Measurements from ENCODE around the gene GART. TPM values are rescaled to one million over a fixed set of nuclear protein-coding genes. Genes with fewer than 3 reads are reported as not detected.

The GART gene
- total and polyA plus RNA-seq, 8 donors = 10.3 to 37.9 (median 29.7) TPM

GRCh38 chr21:33493756-33494155, 48.2 kb downstream of the GART start:
- WGBS, 2 donors = 81 to 93% methylated on average over 3 of the region's 3 CpGs

GRCh38 chr21:33492571-33492970, 49.3 kb downstream of the GART start:
- no peaks in the 10 kb centered on the region for H3K9me3 ChIP-seq
- no peaks in the 10 kb centered on the region for H3K4me1 ChIP-seq
- no peak for DNase-seq
- no peak for FAIRE-seq
- no peak overlapping the region for H3K4me3 ChIP-seq
- no peaks in the 10 kb centered on the region for H3K36me3 ChIP-seq
- intact Hi-C loops (cut with DNase I) = no loop called here
- WGBS, 2 donors = 41 to 46% methylated on average over 2 of the region's 2 CpGs
- no peak for ATAC-seq
- no peaks in the 10 kb centered on the region for H3K27me3 ChIP-seq
- TF ChIP-seq CTCF (IDR thresholded peaks at IDR 0.05) = no peak
- peak overlapping the region in 1 of 4 donors; percentile 83 for H3K27ac ChIP-seq

More at GRCh38 chr21:33493756-33494155, 48.2 kb downstream of the GART start:
- DNase-seq (no peak), FAIRE-seq (no peak), ATAC-seq (no peak)
- H3K27ac ChIP-seq = no peak overlapping the region
- no peaks in the 10 kb centered on the region for H3K4me1 ChIP-seq
- H3K36me3 ChIP-seq = no peaks in the 10 kb centered on the region
- intact Hi-C loops (cut with DNase I) = no loop called here
- no peak overlapping the region for H3K4me3 ChIP-seq
- no peak for TF ChIP-seq CTCF (IDR thresholded peaks at IDR 0.05)
- H3K9me3 ChIP-seq = no peaks in the 10 kb centered on the region
- no peaks in the 10 kb centered on the region for H3K27me3 ChIP-seq

GRCh38 chr21:33491373-33492102, 50.4 kb downstream of the GART start, which contains the start of gene DNAJC28:
Gene DNAJC28, minus strand, starts transcription at chr21:33491716. Its CDS starts 2,323 bp downstream, at chr21:33489393.
- no peaks in the 10 kb centered on the region for H3K4me1 ChIP-seq
- WGBS, 2 donors = 0% methylated on average over 52 of the region's 52 CpGs
- H3K4me3 ChIP-seq = peak within 1 kb of the TSS; percentile 52 to 78 (median 68)
- peak; percentile 87 to 97 (median 91) for DNase-seq
- no peaks in the 10 kb centered on the region for H3K9me3 ChIP-seq
- TF ChIP-seq CTCF (IDR thresholded peaks at IDR 0.05) = no peak
- no peaks in the 10 kb centered on the region for H3K27me3 ChIP-seq
- peak; percentile 97 to 99 (median 98) for ATAC-seq
- FAIRE-seq = no peak
- H3K27ac ChIP-seq = peak within 1 kb of the TSS; percentile 36 to 83 (median 66)
- intact Hi-C loops (cut with DNase I) = no loop called here
- H3K36me3 ChIP-seq = no peaks in the 10 kb centered on the region

- WGBS, 2 donors = 5 to 7% methylated on average over 12 of the region's 12 CpGs
- ATAC-seq = peak; percentile 14 to 46 (median 36)
- intact Hi-C loops (cut with DNase I) = no loop called here
Measured at GRCh38 chr21:33490991-33491372, 50.9 kb downstream of the GART start.

More at GRCh38 chr21:33490991-33491372, 50.9 kb downstream of the GART start:
- Histone ChIP-seq H3K9me3 (no peaks in the 10 kb centered on the region), H3K27me3 (no peaks in the 10 kb centered on the region), H3K4me3 (peak overlapping the region; percentile 52 to 78 (median 68)), H3K4me1 (no peaks in the 10 kb centered on the region), H3K27ac (peak overlapping the region in 2 of 4 donors; percentile 36 to 83), H3K36me3 (no peaks in the 10 kb centered on the region)
- FAIRE-seq (no peak), DNase-seq (no peak)
- no peak for TF ChIP-seq CTCF (IDR thresholded peaks at IDR 0.05)
